HCT116 (cell line): ENCODE data around the gene GNS.

Experiments
- EZH2phosphoT487 ChIP-seq: fragments of 200-600 bp; IDR thresholded peaks from 2 replicates; pipeline ENCODE4 v1.6.1; 2018; ENCODE audit warnings: antibody characterized with exemption, borderline replicate concordance
- FOSL1 ChIP-seq: IDR thresholded peaks from 2 replicates; pipeline ENCODE4 v1.6.1; 2012; ENCODE audit warnings: low read depth
- JUND ChIP-seq: IDR thresholded peaks from 2 replicates; pipeline ENCODE4 v1.6.1; 2012
- POLR2A ChIP-seq: IDR thresholded peaks from 2 replicates; pipeline ENCODE4 v1.7.0; 2011; ENCODE audit warnings: borderline replicate concordance; ENCODE audit not compliant: insufficient read depth, insufficient read length; ENCODE audit errors: extremely low read depth
- POLR2AphosphoS5 ChIP-seq: IDR thresholded peaks from 2 replicates; pipeline ENCODE4 v1.6.1; 2011; ENCODE audit warnings: mild to moderate bottlenecking, low read depth, low read length, moderate library complexity
- SIN3A ChIP-seq: IDR thresholded peaks from 2 replicates; pipeline ENCODE4 v1.6.1; 2012; ENCODE audit warnings: low read depth
- SP1 ChIP-seq: IDR thresholded peaks from 2 replicates; pipeline ENCODE4 v1.6.1; 2012; ENCODE audit warnings: low read depth
- TF ChIP-seq, protein P1 (sequence below), 3 experiments: fragments of 200-600 bp in 1 of 3; sonication (generic) in 1 of 3; IDR thresholded peaks in 2 of 3; conservative IDR thresholded peaks in 1 of 3; 2 replicates each; pipeline ENCODE4 v1.5.1; 2012 to 2017; ENCODE audit warnings: low read depth in 2 of 3, low read length in 2 of 3, antibody characterized with exemption in 1 of 3, borderline replicate concordance in 1 of 3, control low read depth in 1 of 3, mild to moderate bottlenecking in 1 of 3, mixed read lengths in 1 of 3, mixed run types in 1 of 3, moderate library complexity in 1 of 3; ENCODE audit not compliant: insufficient read depth in 1 of 3

- TF ChIP-seq, protein P1, sequence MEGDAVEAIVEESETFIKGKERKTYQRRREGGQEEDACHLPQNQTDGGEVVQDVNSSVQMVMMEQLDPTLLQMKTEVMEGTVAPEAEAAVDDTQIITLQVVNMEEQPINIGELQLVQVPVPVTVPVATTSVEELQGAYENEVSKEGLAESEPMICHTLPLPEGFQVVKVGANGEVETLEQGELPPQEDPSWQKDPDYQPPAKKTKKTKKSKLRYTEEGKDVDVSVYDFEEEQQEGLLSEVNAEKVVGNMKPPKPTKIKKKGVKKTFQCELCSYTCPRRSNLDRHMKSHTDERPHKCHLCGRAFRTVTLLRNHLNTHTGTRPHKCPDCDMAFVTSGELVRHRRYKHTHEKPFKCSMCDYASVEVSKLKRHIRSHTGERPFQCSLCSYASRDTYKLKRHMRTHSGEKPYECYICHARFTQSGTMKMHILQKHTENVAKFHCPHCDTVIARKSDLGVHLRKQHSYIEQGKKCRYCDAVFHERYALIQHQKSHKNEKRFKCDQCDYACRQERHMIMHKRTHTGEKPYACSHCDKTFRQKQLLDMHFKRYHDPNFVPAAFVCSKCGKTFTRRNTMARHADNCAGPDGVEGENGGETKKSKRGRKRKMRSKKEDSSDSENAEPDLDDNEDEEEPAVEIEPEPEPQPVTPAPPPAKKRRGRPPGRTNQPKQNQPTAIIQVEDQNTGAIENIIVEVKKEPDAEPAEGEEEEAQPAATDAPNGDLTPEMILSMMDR (IDR thresholded peaks at IDR 0.05 in 2 of 3, conservative IDR thresholded peaks at IDR 0.05 in 1 of 3; ENCODE audit: borderline replicate concordance in 1 of 3, insufficient read depth in 1 of 3, low read depth in 2 of 3, low read length in 2 of 3) = no peak
- TF ChIP-seq JUND = no peak
- no peak for TF ChIP-seq POLR2AphosphoS5
- TF ChIP-seq EZH2phosphoT487 = no peak
- TF ChIP-seq POLR2A = no peak
- no peak for TF ChIP-seq SP1
- TF ChIP-seq SIN3A = no peak
- no peak for TF ChIP-seq FOSL1
Observed at GRCh38 chr12:64685605-64686004, 73.6 kb downstream of the GNS start.
